ENCODE measurements around the gene FLACC1.
"Not testable (repeated sequence)": the region's sequence is repeated elsewhere in the genome, so short reads cannot be mapped to it uniquely, and the experiment has no call there.

The FLACC1 gene

GRCh38 chr2:201298462-201299052, 58.6 kb downstream of the FLACC1 start:
- DNase-seq (ENCODE audit: low read depth, low spot score), result no peak
- no peak for TF ChIP-seq CTCF (IDR thresholded peaks at IDR 0.05; ENCODE audit: insufficient read depth, low read length, missing control alignments)
- ChIA-PET POLR2A (no interaction called here), CTCF (interaction anchor here (1.3 kb wide), 1 partner anchor 66 kb away, joined by 4 read pairs; no protein-coding TSS in a partner anchor)
- H3K4me3 ChIP-seq (ENCODE audit: low read depth, low read length), result no peak overlapping the region

DNA sequence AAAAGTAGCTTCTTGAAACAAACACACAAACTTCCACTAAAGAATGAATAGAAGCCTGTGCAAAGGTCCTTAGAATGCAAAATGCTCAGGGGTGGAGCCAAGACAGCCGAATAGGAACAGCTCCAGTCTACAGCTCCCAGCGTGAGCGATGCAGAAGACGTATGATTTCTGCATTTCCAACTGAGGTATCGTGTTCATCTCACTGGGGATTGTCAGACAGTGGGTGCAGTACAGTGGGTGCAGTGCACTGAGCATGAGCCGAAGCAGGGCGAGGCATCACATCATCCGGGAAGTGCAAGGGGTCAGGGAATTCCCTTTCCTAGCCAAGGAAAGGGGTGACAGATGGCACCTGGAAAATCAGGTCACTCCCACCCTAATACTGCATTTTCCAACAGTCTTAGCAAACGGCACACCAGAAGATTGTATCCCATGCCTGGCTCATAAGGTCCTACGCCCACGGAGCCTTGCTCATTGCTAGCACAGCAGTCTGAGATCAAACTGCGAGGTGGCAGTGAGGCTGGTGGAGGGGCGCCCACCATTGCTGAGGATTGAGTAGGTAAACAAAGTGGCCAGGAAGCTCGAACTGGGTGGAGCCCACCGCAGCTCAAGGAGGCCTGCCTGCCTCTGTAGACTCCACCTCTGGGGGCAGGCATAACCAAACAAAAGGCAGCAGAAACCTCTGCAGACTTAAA, 66.5 kb downstream of the FLACC1 start:
- H3K4me3 ChIP-seq (ENCODE audit: low read depth, low read length); DNase-seq (ENCODE audit: low read depth, low spot score); POLR2A ChIA-PET; CTCF ChIA-PET: not testable (repeated sequence)

DNA sequence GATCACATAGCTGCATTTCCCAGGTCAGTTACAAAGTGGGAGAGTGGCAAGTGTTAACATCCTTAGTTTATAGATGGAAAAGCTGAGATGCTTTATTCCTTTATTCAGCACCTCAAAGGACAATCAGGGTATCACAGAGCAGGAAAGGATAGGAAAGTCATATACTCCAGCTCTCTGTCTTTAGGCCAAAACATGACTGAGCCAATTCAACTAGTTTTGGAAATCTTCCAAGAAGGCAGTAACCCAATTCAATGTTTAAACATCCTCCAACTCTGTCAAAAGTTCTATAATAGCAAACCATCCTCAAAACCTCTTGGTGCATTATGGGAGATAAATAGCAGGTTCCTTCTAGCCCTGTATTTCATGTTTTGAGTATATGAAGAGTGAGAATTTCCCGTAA, 71.6 kb downstream of the FLACC1 start:
- no peak for DNase-seq (ENCODE audit: low read depth, low spot score)
- CTCF ChIA-PET, result no interaction called here
- no peak overlapping the region for H3K4me3 ChIP-seq (ENCODE audit: low read depth, low read length)
- POLR2A ChIA-PET, result no interaction called here
- no peak for TF ChIP-seq CTCF (IDR thresholded peaks at IDR 0.05; ENCODE audit: insufficient read depth, low read length, missing control alignments)

DNA sequence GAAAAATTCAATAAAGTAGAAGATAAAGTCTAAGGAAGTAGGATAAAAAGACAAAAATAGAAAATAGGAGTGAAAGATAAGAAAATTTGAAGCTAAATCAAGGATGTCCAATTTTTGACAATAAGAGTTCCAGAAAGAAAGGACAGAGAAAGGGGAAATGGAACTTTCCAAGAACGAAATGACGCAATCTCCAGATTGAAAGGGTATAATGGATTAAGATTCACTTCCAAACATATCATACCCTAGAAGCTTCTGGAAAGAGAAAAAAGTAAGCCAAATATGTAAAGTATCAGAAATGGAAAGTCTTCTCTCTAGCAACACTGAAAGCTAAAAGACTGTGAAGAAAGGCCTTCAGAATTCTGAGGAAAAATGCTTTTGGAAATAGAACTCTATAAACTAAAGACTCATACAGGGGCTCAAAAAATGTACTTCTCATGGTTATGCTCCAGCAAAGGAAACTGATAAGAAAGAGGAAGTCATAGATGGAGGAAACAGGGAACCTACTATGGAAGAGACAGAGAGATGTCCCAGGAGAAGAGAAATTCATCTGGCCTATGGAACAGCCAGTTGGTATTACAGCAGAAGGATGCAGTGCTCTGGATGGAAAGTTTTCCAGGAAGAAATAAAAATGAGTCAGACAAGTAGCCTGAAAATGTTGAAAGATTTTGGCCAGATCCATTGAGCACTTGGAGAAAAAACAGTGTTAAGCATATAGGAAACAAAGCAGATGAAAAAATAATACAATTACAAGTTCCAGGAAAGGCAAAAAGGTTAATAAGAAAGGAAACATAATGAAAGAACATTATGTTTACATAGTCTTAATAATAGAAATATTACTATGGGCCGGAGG, 76.7 kb downstream of the FLACC1 start:
- DNase-seq (ENCODE audit: low read depth, low spot score), result no peak
- ChIA-PET POLR2A (interaction anchor here (0.7 kb wide), 1 partner anchor 45 kb away, joined by 3 read pairs; no protein-coding TSS in a partner anchor), CTCF (interaction anchor here (1.1 to 1.8 kb wide), 3 partner anchors 9 to 83 kb away, joined by 3 to 5 read pairs (median 3); no protein-coding TSS in a partner anchor)
- TF ChIP-seq CTCF (IDR thresholded peaks at IDR 0.05; ENCODE audit: insufficient read depth, low read length, missing control alignments), result no peak
- no peak overlapping the region for H3K4me3 ChIP-seq (ENCODE audit: low read depth, low read length)

- POLR2A ChIA-PET, result no interaction called here
- no peak overlapping the region for H3K4me3 ChIP-seq (ENCODE audit: low read depth, low read length)
- no peak for TF ChIP-seq CTCF (IDR thresholded peaks at IDR 0.05; ENCODE audit: insufficient read depth, low read length, missing control alignments)
- CTCF ChIA-PET, result interaction anchor here (1.0 to 1.8 kb wide), 3 partner anchors 10 to 85 kb away, joined by 3 to 5 read pairs (median 3); no protein-coding TSS in a partner anchor
- DNase-seq (ENCODE audit: low read depth, low spot score), result no peak
Measured at GRCh38 chr2:201279079-201279478, 78.1 kb downstream of the FLACC1 start.

- ChIA-PET CTCF (interaction anchor here (2.7 kb wide), 1 partner anchor 44 kb away, joined by 6 read pairs; no protein-coding TSS in a partner anchor), POLR2A (no interaction called here)
- no peak for TF ChIP-seq CTCF (IDR thresholded peaks at IDR 0.05; ENCODE audit: insufficient read depth, low read length, missing control alignments)
- no peak for DNase-seq (ENCODE audit: low read depth, low spot score)
- H3K4me3 ChIP-seq (ENCODE audit: low read depth, low read length), result no peak overlapping the region
Measured at GRCh38 chr2:201276511-201276910, 80.6 kb downstream of the FLACC1 start.
